Stimulated activated CD4-positive, alpha-beta T cell treated with anti-CD3 and anti-CD28 coated beads, TNF-alpha, amount 100 ng/mL, for 24 hours (primary cell): ENCODE measurements around the gene EP300.
"Not testable (repeated sequence)": the region's sequence is repeated elsewhere in the genome, so short reads cannot be mapped to it uniquely, and the experiment has no call there.

ENCODE experiments used
- DNase-seq, 3 experiments: peaks; one replicate each; pipeline ENCODE4 v3.0.0-alpha.2; 2020; ENCODE audit warnings: low read depth in 3 of 3

The EP300 gene

DNA sequence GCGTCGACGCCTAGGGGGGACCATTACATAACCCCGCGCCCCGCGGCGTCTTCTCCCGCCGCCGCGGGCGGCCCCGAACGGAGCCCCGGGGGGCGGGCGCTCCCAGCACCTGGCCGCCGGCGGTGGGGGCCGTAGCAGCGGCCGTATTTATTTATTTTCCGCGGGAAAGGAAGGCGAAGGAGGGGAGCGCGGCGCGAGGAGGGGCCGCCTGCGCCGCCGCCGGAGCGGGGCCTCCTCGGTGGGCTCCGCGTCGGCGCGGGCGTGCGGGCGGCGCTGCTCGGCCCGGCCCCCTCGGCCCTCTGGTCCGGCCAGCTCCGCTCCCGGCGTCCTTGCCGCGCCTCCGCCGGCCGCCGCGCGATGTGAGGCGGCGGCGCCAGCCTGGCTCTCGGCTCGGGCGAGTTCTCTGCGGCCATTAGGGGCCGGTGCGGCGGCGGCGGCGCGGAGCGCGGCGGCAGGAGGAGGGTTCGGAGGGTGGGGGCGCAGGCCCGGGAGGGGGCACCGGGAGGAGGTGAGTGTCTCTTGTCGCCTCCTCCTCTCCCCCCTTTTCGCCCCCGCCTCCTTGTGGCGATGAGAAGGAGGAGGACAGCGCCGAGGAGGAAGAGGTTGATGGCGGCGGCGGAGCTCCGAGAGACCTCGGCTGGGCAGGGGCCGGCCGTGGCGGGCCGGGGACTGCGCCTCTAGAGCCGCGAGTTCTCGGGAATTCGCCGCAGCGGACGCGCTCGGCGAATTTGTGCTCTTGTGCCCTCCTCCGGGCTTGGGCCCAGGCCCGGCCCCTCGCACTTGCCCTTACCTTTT is at the start of gene EP300:
Gene EP300, plus strand, starts transcription at position 570 of the 795 bp plus-strand sequence. CDS start 413 bp downstream, outside the sequence.
- peak; percentile 62 to 81 (median 65) for DNase-seq

DNA sequence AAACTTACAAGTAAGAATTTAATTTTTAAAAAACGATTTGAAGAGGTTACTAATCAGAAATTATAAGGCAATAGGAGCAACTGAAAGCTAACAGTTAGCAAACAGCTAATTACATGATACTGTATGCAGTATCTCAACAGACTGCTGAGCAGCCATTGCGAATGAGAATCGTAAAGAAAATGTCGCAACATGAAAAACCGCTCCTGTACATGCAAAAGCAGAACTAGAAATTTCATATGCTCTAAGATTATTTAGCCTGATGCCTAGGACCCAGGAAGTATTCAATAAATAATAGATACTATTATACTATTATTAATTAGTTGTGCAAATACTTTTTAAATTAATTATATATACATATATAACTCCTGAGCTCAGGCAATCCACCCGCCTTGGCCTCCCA is 48.7 kb upstream of the EP300 start:
- DNase-seq, result no peak

DNA sequence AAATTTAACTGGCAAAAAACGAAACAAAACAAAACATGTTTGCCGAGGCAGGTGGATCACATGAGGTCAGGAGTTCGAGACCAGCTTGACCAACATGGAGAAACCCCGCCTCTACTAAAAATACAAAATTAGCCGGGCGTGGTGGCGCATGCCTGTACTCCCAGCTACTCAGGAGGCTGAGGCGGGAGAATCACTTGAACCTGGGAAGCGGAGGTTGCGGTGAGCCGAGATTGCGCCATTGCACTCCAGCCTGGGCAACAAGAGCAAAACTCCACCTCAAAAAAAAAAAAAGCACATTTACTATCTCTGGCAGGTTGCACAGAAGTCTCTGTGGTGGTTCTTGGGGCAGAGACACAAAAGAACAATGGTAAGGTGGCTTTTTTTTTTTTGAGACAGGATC is 46.8 kb upstream of the EP300 start:
- not testable (repeated sequence) for DNase-seq

DNA sequence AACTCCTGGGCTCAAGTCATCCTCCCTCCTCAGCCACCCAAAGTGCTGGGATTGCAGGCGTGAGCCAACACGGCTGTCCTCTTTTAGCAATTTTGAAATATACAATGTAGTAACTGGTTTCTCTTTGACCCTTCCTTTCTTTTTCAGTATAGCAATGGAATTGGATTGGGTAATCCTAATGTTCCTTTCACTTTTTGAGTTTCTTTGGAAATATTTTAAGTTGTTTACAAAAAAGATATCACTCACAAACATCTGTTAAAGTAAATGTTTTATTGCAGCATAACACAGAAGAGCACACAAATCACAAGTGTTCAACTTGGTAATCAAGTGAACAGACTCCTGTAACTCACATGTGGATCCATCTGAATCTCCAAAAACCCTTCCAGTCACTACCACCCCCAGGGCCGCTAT is 44.6 kb upstream of the EP300 start:
- DNase-seq, result no peak

DNA sequence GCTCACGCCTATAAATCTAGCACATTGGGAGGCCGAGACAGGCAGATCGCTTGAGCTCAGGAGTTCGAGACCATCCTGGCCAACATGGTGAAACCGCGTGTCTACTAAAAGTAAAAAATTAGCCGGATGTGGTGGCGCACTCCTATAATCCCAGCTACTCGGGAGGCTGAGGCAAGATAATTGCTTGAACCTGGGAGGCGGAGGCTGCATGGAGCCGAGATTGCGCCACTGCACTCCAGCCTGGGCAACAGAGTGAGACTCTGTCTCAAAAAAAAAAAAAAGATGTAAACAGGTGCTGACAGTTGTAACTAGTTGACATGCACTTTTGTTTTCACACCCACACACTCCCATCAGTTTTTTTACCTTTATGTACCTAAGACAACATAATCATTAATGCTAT is 44.0 kb upstream of the EP300 start:
- not testable (repeated sequence) for DNase-seq

DNA sequence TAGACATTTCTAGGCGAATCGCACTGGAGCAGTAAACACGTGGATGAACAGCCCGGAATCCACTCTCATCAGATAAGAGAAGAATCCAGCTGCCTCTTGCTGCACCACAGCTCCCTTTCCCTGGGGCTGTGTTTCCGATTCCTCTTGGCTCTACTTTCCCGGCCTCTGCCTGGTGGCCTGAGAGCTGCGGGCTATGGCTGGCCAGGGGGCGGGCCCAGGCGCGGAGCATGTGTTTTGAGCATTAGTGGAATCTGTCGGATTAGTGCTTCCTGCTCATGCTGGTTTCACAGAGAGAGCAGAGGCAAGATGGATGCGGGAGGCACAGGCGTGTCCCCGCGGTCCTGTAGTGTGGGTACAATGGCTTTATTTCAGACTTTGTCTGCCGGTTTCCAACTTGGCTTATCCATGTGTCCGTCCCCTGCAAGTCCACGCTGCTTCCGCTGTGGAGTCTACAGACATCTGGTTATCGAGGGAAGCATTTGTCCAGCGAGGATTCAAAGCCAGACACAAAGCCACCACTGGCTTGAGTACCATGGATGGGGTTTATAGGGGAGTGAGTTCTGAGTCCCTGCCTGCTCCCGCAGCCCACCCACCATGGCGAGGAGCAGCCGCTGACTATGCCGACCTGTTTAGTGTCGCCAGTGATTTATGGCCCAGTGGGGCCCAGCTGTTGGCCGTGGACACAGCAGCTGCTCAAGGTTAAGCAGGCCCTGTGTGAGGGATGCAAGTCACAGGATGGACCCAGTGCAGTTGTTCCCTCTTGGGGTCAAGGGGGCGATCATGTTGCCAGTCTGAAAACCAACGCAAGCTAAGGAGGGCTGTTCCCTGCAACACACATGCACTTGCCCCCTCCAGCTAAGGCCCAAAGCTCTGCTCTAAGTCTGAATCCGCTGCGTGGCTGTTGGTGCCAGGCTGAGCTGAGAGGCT is 43.3 kb upstream of the EP300 start:
- no peak for DNase-seq

DNA sequence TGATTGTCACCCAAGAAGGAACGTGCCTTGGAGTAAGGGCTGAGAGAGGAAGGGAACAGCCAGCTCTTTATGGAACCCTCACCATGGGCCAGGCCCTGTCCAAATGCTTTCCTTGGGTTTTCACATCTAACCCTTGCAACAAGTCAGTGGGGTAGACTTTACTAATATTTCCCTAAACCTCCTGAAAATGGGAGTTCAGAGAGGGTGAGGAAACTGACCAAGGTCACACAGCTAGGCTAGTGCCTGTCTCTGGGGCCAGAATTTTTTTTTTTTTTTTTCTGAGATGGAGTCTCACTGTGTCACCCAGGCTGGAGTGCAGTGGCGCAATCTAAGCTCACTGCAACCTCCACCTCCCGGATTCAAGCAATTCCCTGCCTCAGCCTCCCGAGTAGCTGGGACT is 42.6 kb upstream of the EP300 start:
- DNase-seq, result not testable (repeated sequence)

DNA sequence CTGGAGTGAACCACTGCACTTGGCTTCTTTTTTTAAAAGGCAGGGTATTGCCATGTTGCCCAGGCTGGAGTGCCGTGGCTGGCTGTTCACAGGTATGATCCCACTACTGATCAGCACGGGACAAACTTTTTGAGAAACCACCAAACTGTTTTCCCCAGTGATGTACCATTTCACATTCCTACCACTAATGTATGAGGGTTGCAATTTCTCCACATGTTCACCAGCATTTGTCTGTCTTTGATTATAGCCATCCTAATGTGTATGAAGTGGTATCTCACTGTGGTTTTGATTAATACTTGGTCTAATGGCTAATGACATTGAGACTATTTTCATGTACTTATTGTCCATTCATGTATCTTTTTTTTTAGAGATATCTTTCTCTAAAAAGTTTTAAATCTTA is 41.5 kb upstream of the EP300 start:
- no peak for DNase-seq

DNA sequence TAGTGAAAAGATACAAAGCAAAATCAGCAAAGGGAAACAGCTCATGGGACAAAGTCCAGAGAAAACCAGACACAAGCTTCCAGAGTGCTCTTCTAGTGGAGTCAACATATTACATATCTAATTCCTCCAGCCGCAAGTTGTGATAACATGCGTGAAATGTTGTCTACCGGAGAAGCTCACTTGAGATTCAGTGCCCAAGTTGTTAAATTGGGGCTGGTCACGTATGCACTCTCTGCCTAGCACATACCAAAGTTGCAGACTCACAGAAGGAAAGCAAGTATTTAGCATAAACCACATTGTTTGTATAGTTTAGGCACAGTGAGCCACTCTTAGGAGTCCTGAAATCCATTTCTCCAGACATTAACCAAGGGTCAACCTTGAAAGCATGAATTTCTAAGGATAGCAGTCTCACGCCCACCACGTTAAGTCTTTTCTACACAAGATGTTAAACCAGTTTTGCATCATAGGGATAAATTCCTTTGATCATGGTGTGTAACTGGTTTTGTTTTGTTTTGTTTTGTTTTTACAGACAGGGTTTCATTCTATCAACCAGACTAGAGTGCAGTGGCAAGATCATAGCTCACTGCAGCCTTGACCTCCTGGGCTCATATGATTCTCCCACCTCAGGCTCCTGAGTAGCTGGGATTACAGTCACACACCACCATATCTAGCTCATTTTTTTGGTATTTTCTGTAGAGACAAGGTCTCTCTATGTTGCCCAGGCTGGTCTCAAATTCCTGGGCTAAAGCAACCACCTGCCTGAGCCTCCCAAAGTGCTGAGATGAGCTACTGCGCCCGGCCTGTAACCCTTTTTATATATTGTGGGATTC is 39.5 kb upstream of the EP300 start:
- DNase-seq, result no peak

DNA sequence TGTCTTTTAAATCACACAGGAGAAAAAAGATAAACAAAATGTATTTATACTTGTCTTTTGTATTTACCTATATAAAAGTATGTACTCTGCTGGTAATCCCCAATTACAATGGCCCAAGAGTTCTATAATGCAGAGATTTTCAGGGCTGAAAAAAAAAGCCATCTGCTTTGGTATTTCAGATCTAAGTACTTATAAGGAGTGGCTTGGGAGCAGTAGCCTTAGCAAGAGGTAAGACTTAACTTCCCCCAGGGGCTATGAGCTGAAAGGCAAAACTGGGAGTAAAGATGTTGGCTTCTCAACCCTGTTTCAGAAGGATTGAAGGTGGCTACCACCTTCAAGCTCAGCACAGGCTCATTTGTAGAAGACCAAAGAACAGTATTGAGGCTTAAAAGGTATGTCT is 35.3 kb upstream of the EP300 start:
- DNase-seq, result no peak

DNA sequence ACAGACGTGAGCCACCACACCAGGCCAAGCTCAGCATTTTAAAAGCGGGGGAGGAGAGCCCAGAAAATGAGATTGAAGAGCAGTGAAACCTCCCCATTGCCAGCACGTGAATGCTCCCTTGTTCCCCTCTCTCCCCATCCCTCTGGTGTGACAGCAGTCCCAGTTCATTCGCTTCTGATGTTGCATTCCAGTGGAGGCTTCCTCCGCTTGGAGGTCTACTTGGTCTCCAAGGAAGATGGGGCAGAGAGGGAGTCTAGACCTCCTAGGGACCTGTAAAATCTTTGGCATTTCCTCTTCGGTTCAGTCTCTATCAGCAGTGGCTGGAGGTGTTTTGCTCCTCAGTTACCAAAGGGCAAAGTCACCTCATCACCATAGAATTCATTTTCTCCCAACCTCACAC is 30.2 kb upstream of the EP300 start:
- no peak for DNase-seq

DNA sequence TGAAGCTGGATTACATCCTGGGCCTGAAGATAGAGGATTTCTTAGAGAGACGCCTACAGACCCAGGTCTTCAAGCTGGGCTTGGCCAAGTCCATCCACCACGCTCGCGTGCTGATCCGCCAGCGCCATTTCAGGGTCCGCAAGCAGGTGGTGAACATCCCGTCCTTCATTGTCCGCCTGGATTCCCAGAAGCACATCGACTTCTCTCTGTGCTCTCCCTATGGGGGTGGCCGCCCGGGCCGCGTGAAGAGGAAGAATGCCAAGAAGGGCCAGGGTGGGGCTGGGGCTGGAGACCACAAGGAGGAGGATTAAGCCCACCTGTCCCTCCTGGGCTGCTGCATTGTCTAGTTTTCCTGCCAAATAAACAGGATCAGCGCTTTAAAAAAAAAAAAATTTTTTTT is 28.1 kb upstream of the EP300 start:
- DNase-seq, result not testable (repeated sequence)

DNA sequence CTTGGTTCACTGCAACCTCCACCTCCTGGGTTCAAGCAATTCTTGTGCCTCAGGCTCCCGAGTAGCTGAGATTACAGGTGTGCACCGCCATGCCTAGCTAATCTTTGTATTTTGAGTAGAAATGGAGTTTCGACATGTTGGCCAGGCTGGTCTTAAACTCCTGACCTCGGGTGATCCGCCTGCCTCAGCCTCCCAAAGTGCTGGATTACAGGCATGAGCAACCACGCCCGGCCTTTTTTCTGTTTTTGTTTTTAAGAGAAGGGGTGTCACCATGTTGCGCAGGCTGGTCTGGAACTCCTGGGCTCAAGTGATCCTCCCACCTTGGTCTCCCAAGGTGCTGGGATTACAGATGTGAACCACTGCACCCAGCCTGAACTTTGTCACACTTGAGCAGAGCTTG is 26.1 kb upstream of the EP300 start:
- DNase-seq, result not testable (repeated sequence)

DNA sequence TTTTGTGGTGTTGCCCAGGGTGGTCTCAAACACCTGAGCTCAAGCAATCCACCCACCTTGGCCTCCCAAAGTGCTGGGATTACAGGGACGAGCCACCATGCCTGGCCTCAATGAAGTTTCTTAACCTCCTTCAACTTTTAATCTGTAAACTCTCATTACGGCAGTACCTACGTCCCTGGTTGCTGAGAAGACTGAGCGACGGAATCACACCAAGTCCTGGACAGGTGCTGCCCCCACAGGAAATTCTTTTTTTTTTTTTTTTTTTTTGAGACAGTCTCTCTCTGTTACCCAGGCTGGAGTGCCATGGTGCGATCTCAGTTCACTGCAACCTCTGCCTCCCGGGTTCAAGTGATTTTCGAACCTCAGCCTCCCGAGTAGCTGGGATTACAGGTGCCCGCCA is 24.4 kb upstream of the EP300 start:
- DNase-seq, result not testable (repeated sequence)

DNA sequence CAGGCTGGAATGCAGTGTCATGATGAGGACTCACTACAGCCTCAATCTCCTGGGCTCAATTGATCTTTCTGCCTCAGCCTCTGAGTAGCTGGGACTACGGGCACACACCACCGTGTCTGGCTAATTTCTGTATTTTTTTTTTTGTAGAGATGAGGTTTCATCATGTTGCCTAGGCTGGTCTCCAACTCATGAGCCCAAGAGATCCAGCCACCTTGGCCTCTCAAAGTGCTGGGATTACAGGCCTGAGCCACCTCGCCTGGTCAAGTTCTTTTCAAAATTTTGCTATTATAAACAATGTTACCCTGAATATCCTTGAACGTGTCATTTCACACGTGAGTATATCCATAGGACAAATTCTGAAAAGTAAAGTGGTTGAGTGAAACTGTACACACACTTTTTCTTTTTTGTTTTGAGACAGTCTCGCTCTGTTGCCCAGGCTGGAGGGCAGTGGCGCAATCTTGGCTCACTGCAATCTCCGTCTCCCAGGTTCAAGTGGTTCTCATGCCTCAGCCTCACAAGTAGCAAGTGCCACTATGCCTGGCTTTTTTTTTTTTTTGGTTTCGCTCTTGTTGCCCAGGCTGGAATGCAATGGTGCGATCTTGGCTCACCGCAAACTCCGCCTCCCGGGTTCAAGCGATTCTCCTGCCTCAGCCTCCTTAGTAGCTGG is 21.6 kb upstream of the EP300 start:
- DNase-seq, result no peak

DNA sequence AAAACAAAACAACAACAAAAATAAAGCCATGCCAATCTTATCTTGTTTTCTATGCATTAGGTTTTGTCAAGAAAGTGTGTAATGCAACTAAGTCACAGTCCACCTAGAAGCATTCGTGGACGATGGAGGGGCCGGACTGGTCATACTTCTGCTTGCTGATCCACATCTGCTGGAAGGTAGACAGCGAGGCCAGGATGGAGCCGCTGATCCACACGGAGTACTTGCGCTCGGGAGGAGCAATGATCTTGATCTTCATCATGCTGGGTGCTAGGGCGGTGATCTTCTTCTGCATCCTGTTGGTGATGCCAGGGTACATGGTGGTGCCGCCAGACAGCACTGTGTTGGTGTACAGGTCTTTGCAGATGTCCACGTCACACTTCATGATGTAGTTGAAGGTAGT is 18.3 kb upstream of the EP300 start:
- DNase-seq, result no peak

DNA sequence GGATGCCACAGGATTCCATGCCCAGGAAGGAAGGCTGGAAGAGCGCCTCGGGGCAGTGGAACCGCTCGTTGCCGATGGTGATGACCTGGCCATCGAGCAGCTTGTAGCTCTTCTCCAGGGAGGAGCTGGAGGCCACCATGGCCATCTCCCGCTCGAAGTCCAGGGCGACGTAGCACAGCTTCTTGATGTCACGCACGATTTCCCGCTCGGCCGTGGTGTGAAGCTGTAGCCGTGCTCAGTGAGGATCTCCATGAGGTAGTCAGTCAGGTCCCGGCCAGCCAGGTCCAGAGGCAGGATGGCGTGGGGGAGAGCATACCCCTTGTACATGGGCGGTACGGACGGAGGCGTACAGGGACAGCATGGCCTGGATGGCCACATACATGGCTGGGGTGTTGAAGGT is 17.9 kb upstream of the EP300 start:
- no peak for DNase-seq

DNA sequence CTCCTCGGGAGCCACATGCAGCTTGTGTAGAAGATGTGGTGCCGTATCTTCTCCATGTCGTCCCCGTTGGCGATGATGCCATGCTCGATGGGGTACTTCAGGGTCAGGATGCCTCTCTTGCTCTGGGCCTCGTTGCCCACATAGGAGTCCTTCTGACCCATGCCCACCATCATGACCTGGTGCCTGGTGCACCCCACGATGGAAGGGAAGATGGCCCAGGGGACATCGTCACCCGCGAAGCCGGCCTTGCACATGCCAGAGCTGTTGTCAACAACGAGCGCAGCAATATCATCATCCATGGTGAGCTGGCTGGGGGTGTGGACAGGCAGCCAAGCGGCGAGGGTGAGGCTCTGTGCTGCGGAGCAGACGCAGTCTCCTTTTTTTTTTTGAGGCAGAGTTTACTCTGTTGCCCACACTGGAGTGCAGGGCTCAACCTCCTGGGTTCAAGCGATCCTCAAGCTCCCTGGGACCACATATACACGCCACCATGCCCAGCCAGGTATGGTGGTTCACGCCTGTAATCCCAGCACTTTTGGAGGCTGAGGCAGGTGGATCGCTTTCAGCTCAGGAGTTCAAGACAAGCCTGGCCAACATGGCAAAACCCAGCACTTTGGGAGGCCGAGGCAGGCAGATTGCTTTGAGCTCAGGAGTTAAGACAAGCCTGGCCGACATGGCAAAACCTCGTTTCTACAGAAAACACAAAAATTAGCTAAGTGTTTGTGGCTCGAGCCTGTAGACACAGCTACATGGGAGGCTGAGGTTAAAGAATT is 17.3 kb upstream of the EP300 start:
- DNase-seq, result no peak

DNA sequence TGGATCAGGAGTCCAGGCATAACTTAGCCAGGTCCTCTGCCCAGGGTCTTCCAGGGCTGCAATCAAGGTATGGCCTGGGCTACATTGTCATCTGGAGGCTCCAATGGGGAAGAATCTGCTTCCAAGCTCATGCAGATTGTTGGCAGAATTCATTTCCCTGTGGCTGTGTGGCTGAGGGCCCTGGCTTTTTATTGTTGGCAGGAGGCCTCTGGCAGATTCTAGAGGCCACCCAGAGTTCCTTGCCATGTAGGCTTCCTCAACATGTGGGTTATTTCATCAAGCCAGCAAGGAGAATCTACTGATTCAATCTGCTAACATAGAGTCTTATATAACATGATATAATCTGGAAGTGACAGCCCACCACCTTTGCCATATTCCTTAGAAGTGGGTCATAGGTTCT is 16.4 kb upstream of the EP300 start:
- no peak for DNase-seq

DNA sequence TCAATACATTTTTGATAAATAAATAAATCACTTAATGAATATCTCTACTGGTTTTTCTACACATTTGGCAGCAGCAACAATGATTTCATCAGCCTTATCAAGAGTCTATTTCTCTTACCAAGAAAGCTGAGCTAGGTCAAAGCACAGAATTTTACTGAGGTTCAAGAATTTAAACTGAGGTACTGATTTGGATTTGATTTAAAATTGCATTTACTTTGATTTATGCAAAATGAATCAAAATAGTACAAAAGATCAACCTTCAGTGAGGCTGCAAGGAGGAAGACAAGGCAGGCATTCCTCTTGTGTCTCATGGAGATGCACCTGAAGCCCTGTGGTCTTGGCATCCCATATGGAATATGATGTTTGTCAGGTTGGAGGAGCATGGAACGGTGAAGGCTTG is 15.5 kb upstream of the EP300 start:
- no peak for DNase-seq

DNA sequence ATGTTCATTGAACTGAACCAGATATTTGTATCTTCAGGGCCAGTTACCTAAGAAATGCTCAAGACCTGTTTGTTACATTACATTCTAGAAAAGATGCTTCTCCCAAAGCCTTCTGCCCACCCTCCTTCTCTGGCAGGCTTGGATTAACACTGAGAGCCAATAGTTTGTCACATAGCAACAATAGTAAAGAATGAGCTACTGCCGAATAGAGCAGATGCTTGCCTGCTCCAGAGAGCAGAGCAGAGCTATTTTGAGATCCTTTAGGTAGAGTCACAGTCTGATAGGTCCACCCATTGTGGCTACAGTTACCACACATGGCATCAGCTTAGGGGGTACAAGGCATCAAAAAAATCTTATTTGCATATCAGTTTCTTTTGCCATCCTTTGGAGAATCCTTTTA is 13.5 kb upstream of the EP300 start:
- no peak for DNase-seq
